ENCODE data around the gene CREBBP. TPM values are rescaled to one million over a fixed set of nuclear protein-coding genes. Genes with fewer than 3 reads are reported as not detected.
"Not testable (repeated sequence)": the region's sequence is repeated elsewhere in the genome, so short reads cannot be mapped to it uniquely, and the experiment has no call there.

Gene CREBBP
- total RNA-seq, 1 donor: 42.3 TPM

GRCh38 chr16:3725276-3725675 is 155.2 kb downstream of the CREBBP start:
- no peak for DNase-seq (ENCODE audit: low read depth in 2 of 3, low spot score in 2 of 3)

GRCh38 chr16:3722508-3722907 is 158.0 kb downstream of the CREBBP start:
- no peak for DNase-seq (ENCODE audit: low read depth in 2 of 3, low spot score in 2 of 3)

GRCh38 chr16:3720418-3720817 is 160.1 kb downstream of the CREBBP start:
- DNase-seq (ENCODE audit: low read depth in 2 of 3, low spot score in 2 of 3): no peak

DNA sequence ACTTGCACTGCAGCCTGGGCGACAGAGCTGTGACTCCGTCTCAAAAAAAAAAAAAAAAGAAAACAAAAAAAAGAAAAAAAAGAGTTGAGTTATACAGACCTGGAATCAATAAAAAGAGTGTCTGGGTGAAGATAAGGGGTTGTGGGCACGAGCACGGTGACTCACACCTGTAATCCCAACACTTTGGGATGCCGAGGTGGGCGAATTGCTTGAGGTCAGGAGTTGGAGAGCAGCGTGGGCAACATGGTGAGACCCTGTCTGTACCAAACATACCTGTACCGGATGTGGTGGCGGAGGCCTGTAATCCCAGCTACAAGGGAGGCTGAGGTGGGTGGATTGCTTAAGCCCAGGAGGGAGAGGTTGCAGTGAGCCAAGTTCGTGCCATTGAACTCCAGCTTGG is 161.9 kb downstream of the CREBBP start:
- no peak for DNase-seq (ENCODE audit: low read depth in 2 of 3, low spot score in 2 of 3)

GRCh38 chr16:3718019-3718391 is 162.5 kb downstream of the CREBBP start:
- DNase-seq (ENCODE audit: low read depth in 2 of 3, low spot score in 2 of 3): no peak

GRCh38 chr16:3717235-3718018 is 163.1 kb downstream of the CREBBP start, which contains the start of gene TRAP1:
Gene TRAP1 (minus strand): TSS chr16:3717524. CDS start chr16:3717508, 16 bp downstream.
- DNase-seq (ENCODE audit: low read depth in 2 of 3, low spot score in 2 of 3): peak; percentile 85 to 90 (median 86)

GRCh38 chr16:3716831-3717234 is 163.7 kb downstream of the CREBBP start:
- peak; percentile 4 to 33 (median 11) for DNase-seq (ENCODE audit: low read depth in 2 of 3, low spot score in 2 of 3)

- DNase-seq (ENCODE audit: low read depth in 2 of 3, low spot score in 2 of 3): no peak
Observed at GRCh38 chr16:3715430-3715829, 165.1 kb downstream of the CREBBP start.

- DNase-seq (ENCODE audit: low read depth in 2 of 3, low spot score in 2 of 3): not testable (repeated sequence)
Observed at GRCh38 chr16:3714378-3714777, 166.1 kb downstream of the CREBBP start.

DNA sequence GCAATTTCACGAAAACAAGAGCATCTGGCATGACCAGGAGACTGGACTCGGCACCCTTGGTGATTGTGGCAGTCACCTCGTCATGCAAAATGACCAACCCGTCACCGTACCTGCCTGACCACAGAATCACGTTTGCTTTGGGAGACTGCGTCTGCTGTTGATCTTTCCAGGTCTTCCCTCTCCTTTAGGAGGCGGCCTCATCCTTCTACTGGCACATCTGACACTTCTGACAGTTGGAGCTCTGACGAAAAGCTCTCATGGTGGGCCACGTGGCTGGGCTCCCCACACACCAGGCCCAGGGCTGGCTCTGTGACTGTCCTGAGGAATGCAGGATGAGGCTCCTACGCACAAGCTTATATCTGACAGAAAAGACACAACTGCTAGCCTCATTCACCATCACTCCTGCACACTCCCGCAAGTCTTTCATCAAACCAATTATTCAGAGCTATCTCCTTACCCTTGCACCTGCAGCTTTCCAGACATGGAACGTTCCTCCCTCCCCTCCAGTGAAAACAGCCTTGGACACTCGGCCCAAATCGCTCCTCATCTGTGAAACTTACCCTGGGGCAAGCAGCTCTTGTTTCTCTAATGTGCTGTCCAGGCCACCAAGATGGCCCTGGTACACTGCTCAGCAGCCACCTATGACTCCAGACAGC is 166.8 kb downstream of the CREBBP start:
- DNase-seq (ENCODE audit: low read depth in 2 of 3, low spot score in 2 of 3): no peak

DNA sequence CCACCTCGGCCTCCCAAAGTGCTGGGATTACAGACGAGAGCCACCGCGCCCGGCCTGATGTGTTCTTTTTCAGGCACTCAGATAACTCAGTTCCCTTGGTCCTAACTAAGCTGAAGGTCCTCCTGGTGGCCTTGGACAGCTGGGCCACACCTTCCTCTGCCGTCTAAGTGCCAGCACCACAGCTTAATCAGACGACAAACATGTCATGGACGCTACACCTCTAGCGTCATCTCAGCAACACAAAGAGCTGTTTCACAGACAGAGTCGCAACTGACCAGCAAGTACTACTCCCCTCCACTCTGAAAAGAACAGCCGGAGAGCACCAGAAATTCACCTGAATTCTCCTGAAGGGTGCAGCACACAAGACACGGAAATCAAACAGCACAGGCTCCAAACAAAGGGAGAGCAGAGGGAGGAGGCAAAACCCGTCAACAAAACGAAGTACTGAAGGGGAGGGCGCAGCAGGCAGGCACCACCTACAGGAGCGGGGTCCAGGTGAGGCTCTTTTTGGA is 167.6 kb downstream of the CREBBP start:
- no peak for DNase-seq (ENCODE audit: low read depth in 2 of 3, low spot score in 2 of 3)

GRCh38 chr16:3706253-3707012 is 174.1 kb downstream of the CREBBP start:
- DNase-seq (ENCODE audit: low read depth in 2 of 3, low spot score in 2 of 3): no peak

- no peak for DNase-seq (ENCODE audit: low read depth in 2 of 3, low spot score in 2 of 3)
Observed at GRCh38 chr16:3702082-3702481, 178.4 kb downstream of the CREBBP start.

DNA sequence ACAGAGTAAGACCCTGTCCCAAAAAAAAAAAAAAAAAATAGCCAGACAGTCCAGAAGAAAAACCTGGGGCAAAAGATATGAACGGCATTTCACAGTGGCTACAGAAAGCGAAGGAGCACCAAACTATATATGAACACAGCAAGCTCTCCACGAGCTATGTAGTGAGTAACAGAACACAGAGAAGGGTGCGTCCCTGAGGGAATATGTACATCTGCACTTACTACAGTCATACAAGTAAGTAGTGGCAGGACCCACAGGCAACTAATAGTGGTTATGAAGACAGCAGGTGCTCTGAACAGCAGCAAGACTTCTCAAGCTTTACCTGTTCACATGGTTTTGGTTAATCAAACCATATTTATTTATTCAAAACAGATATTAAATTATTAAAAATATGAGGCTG is 179.0 kb downstream of the CREBBP start:
- DNase-seq (ENCODE audit: low read depth in 2 of 3, low spot score in 2 of 3): no peak

DNA sequence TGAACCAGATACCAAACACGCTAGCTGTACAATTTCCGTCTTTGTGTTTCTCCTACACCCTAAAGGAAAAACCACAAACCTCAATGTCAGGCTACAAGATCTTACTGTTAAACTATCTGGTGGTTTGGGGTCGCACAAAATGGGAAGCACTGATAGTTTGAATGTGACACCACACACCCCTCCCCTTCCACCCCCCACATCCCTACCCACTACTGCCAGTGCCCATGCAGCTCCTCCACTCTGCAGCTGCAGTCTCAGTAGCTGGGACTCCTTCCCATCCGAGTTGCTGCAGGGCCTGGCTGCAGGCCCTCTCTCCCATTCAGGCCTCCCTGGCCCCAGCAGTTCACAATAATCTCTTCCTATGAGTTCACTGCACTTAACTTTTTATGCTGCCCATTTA is 181.6 kb downstream of the CREBBP start:
- peak in 2 of 3 donors; percentile 88 to 96 for DNase-seq (ENCODE audit: low read depth in 2 of 3, low spot score in 2 of 3)

- no peak for DNase-seq (ENCODE audit: low read depth in 2 of 3, low spot score in 2 of 3)
Observed at GRCh38 chr16:3696425-3697218, 183.9 kb downstream of the CREBBP start.

DNA sequence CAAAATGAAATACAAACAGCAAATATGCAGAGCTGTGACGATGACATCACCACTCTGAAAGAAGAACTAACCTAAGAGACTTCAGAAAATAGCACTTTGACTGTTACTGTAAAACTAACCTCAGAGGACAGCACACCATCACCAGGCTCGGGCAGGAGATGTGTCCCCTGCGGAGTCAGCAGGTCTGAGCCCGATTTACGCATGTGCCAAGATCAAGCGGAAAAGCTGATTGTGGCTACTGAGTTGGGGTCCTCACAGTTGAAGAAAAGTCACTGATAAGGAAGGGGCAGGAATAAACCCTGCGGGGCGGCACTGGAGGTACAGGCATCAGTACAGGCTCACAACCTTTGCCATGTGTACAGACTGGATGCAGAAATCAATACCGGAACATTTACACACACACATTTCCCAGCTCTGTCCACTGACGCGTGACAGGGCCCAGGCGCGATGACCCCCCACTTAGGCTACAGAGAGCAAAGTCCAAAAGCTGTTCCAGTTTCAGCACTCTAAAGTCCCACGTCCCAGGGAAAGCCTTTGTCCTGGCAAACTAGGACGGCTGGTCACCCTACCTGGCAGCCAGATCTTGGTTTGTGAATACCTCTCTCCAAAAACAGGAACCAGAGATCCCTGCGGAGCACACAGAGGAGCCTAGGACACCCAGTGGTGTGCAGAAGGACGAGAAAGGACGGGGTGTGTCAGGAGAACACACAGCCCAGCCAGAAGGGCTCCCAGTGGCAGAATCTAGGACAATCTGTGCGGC is 184.7 kb downstream of the CREBBP start:
- peak in 1 of 3 donors; percentile 12 for DNase-seq (ENCODE audit: low read depth in 2 of 3, low spot score in 2 of 3)

DNA sequence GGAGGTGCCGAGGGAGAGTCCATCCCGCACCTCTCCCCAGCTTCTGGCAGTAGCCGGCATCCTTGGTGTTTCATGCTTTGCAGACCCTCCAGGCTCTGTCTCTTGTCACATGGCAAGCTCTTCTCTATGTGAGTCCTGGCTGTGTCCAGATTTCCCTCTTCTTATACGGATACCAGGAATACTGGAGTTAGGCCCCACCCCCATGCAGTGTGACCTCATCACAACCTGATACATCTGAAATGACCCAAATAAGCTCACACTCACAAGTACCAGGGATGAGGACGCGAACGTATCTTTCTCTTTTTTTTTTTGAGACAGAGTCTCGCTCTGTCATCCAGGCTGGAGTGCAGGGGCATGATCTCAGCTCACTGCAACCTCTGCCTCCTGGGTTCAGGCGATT is 186.5 kb downstream of the CREBBP start:
- no peak for DNase-seq (ENCODE audit: low read depth in 2 of 3, low spot score in 2 of 3)

- no peak for DNase-seq (ENCODE audit: low read depth in 2 of 3, low spot score in 2 of 3)
Observed at GRCh38 chr16:3691761-3692160, 188.8 kb downstream of the CREBBP start.

Data from hematopoietic multipotent progenitor cell (in vitro differentiated cells).